ENCODE results near the gene SLC44A2.

DNA sequence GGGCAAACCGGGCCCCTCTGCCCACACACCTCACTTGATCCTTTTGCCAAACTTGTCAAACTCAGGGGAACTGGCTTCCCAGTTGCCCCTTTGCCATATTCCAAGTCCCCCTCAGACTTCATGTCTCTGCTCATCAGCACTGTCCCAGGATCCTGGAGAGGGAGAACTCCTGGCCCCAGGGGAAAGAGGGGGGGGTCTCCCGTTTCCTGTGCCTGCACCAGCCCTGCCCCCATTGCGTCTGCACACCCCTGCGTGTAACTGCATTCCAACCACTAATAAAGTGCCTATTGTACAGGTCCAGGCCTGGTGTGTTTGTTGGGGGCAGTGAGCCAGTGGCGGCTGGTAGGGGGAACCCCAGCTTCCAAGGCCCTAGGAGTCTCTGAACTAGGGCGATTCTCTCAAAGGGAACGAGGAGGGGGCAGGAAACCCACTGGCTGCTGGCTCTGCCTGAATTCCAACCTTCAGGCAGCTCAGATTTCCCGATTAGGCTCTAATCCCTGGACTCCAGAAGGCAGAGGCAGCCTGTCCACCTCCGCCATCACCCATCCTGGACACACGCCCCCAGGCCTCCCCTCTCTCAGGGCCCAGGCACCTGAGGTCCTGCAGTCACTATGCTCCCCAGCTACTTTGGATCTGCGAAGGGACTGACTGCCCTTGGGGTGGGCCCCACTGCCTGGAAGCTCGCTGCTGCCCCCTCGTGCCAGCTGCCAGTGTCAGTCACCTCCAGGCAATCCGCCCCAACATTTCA is 19.1 kb downstream of the SLC44A2 start:
- TF ChIP-seq POLR2A (IDR thresholded peaks at IDR 0.05; ENCODE audit: low read depth, low read length) (no peak), CBX3 (IDR thresholded peaks at IDR 0.05; ENCODE audit: borderline replicate concordance, low read depth) (no peak), JUND (IDR thresholded peaks at IDR 0.05; ENCODE audit: low read depth, low read length) (no peak), POLR2AphosphoS5 (IDR thresholded peaks at IDR 0.05; ENCODE audit: low read length) (peak; percentile 62; the same call in 1 of the 2 replicates), SUZ12 (IDR thresholded peaks at IDR 0.05; ENCODE audit: unreplicated experiment) (no peak), FOXK2 (IDR thresholded peaks at IDR 0.05) (no peak)
- TF ChIP-seq, protein P1, sequence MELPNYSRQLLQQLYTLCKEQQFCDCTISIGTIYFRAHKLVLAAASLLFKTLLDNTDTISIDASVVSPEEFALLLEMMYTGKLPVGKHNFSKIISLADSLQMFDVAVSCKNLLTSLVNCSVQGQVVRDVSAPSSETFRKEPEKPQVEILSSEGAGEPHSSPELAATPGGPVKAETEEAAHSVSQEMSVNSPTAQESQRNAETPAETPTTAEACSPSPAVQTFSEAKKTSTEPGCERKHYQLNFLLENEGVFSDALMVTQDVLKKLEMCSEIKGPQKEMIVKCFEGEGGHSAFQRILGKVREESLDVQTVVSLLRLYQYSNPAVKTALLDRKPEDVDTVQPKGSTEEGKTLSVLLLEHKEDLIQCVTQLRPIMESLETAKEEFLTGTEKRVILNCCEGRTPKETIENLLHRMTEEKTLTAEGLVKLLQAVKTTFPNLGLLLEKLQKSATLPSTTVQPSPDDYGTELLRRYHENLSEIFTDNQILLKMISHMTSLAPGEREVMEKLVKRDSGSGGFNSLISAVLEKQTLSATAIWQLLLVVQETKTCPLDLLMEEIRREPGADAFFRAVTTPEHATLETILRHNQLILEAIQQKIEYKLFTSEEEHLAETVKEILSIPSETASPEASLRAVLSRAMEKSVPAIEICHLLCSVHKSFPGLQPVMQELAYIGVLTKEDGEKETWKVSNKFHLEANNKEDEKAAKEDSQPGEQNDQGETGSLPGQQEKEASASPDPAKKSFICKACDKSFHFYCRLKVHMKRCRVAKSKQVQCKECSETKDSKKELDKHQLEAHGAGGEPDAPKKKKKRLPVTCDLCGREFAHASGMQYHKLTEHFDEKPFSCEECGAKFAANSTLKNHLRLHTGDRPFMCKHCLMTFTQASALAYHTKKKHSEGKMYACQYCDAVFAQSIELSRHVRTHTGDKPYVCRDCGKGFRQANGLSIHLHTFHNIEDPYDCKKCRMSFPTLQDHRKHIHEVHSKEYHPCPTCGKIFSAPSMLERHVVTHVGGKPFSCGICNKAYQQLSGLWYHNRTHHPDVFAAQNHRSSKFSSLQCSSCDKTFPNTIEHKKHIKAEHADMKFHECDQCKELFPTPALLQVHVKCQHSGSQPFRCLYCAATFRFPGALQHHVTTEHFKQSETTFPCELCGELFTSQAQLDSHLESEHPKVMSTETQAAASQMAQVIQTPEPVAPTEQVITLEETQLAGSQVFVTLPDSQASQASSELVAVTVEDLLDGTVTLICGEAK (IDR thresholded peaks at IDR 0.05; ENCODE audit: borderline replicate concordance) = no peak
- TF ChIP-seq, protein P2, sequence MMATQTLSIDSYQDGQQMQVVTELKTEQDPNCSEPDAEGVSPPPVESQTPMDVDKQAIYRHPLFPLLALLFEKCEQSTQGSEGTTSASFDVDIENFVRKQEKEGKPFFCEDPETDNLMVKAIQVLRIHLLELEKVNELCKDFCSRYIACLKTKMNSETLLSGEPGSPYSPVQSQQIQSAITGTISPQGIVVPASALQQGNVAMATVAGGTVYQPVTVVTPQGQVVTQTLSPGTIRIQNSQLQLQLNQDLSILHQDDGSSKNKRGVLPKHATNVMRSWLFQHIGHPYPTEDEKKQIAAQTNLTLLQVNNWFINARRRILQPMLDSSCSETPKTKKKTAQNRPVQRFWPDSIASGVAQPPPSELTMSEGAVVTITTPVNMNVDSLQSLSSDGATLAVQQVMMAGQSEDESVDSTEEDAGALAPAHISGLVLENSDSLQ (IDR thresholded peaks at IDR 0.05) = peak; percentile 80
- TF ChIP-seq, protein P3, sequence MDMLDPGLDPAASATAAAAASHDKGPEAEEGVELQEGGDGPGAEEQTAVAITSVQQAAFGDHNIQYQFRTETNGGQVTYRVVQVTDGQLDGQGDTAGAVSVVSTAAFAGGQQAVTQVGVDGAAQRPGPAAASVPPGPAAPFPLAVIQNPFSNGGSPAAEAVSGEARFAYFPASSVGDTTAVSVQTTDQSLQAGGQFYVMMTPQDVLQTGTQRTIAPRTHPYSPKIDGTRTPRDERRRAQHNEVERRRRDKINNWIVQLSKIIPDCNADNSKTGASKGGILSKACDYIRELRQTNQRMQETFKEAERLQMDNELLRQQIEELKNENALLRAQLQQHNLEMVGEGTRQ (IDR thresholded peaks at IDR 0.05; ENCODE audit: borderline replicate concordance, low read depth, low read length) = no peak
